Calu3 (cell line): ENCODE data around the gene RNF130. TPM values are rescaled to one million over a fixed set of nuclear protein-coding genes. Genes with fewer than 3 reads are reported as not detected.
A peak's percentile ranks its signal among the peaks of the same experiment; 100 is the strongest.

ENCODE experiments used
- BruUV-seq: library from RNA; stranded (reverse); fragments of 400-500 nt; replicated peaks from 2 replicates; lab custom pipeline; 2021; lab: Mats Ljungman, UMichigan
- CTCF ChIA-PET: fragments of 300-600 bp; sonication (Branson Sonifier 250); formaldehyde crosslinking; loops from one replicate; lab custom pipeline; 2022; ENCODE audit warnings: antibody characterized with exemption; lab: Charles Lee
- DNase-seq: peaks from one replicate; pipeline ENCODE4 v3.0.0; 2022
- H3K27ac Mint-ChIP-seq: one replicate; pipeline ENCODE4 v1.8.0; 2022; ENCODE audit warnings: mixed read lengths; ENCODE audit not compliant: unreplicated experiment
- H3K27me3 Mint-ChIP-seq: one replicate; pipeline ENCODE4 v1.8.0; 2022; ENCODE audit warnings: mixed read lengths; ENCODE audit not compliant: unreplicated experiment
- H3K36me3 Mint-ChIP-seq: one replicate; pipeline ENCODE4 v1.8.0; 2022; ENCODE audit warnings: mild to moderate bottlenecking, moderate library complexity, mixed read lengths; ENCODE audit not compliant: insufficient read depth, unreplicated experiment
- H3K4me1 Mint-ChIP-seq: one replicate; pipeline ENCODE4 v1.8.0; 2022; ENCODE audit warnings: mild to moderate bottlenecking, low read depth, mixed read lengths; ENCODE audit not compliant: unreplicated experiment
- H3K4me3 Mint-ChIP-seq: one replicate; pipeline ENCODE4 v1.8.0; 2022; ENCODE audit warnings: mild to moderate bottlenecking, low read depth, moderate library complexity, mixed read lengths; ENCODE audit not compliant: unreplicated experiment
- H3K9me3 Mint-ChIP-seq: one replicate; pipeline ENCODE4 v1.8.0; 2022; ENCODE audit warnings: low read depth, mixed read lengths; ENCODE audit not compliant: unreplicated experiment
- CTCF ChIP-seq: fragments of 200-600 bp; IDR thresholded peaks from one replicate; pipeline ENCODE4 v1.8.0; 2022; ENCODE audit warnings: antibody characterized with exemption; ENCODE audit not compliant: unreplicated experiment
- intact Hi-C: fragments of 100-400 bp; cut with micrococcal nuclease; formaldehyde crosslinking; loops from one replicate; pipeline ENCODE4 v1.10.0; 2022; ENCODE audit not compliant: unreplicated experiment
- total RNA-seq: library from RNA; stranded (reverse); gene quantifications from 2 replicates; pipeline ENCODE4 v1.2.3, GENCODE V29; 2022

Gene RNF130
- total RNA-seq, 1 experiment from 2014 or later = 34.0 TPM

DNA sequence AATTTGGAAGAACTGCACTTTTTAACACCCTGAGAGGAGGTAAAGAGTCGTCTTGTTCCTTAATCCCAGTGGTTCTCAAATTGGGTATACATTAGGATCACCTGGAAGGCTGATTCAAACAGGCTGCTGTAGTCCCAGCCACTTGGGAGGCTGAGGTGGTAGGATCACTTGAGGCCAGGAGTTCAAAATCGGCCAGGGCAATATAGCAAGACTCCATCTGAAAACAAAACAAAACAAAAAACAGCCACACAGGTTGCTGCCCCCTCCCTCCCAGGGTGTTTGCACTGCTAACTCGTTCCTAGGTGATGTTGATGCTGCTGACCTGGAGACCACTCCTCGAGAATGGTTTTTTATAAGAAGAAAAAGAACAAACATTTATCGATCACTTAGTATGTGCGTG is 162.3 kb downstream of the RNF130 start:
- intact Hi-C loops = no loop called here
- Mint-ChIP-seq H3K27ac (no peak overlapping the region), H3K4me3 (no peak overlapping the region), H3K36me3 (peaks cover 36% of the 10 kb centered on the region), H3K27me3 (peaks cover 12% of the 10 kb centered on the region), H3K4me1 (peaks cover 19% of the 10 kb centered on the region), H3K9me3 (no peaks in the 10 kb centered on the region)
- no peak for TF ChIP-seq CTCF
- CTCF ChIA-PET = no interaction called here
- BruUV-seq = no TSS peak
- no peak for DNase-seq

DNA sequence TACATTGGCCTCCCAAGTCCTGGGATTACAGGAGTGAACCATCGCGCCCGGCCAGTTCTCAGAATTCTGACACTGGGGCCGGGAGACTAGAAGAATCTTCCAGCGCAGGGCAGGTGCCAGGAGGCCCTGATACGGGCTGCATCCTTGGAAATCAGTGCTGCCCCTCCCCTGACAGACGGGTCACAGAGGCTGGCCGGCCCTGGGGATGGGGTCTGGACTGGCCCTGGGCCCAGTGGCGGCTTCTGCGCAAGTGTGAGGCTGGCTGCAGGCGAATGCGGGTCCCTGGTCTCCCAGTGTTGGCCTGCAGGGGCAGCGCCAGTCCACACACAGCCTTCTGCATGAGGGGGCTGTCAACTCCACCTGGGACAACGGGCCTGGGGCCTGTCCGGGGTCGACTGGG is 163.0 kb downstream of the RNF130 start:
- Mint-ChIP-seq H3K4me1 (peaks cover 12% of the 10 kb centered on the region), H3K4me3 (peak overlapping the region; percentile 74), H3K9me3 (no peaks in the 10 kb centered on the region), H3K27ac (no peak overlapping the region), H3K27me3 (peaks cover 12% of the 10 kb centered on the region), H3K36me3 (peaks cover 41% of the 10 kb centered on the region)
- intact Hi-C loops = no loop called here
- DNase-seq = no peak
- no peak for TF ChIP-seq CTCF
- CTCF ChIA-PET = interaction anchor here (0.5 kb wide), 1 partner anchor 851 kb away, joined by 5 read pairs; no protein-coding TSS in a partner anchor
- BruUV-seq = no TSS peak

GRCh38 chr5:179907556-179908324 is 163.8 kb downstream of the RNF130 start, which contains the start of gene TBC1D9B:
Gene TBC1D9B, minus strand, starts transcription at chr5:179907897. Its CDS starts 76 bp downstream, at chr5:179907821.
- intact Hi-C loops = no loop called here
- H3K4me3 Mint-ChIP-seq = peak within 1 kb of the TSS; percentile 97
- TF ChIP-seq CTCF = peak; percentile 32
- CTCF ChIA-PET = interaction anchor here (0.5 kb wide), 1 partner anchor 850 kb away, joined by 5 read pairs; no protein-coding TSS in a partner anchor
- peaks cover 11% of the 10 kb centered on the region for H3K4me1 Mint-ChIP-seq
- peak within 1 kb of the TSS; percentile 93 for H3K27ac Mint-ChIP-seq
- no TSS peak for BruUV-seq
- peaks cover 45% of the 10 kb centered on the region for H3K36me3 Mint-ChIP-seq
- H3K27me3 Mint-ChIP-seq = peaks cover 12% of the 10 kb centered on the region
- DNase-seq = peak; percentile 74
- no peaks in the 10 kb centered on the region for H3K9me3 Mint-ChIP-seq

DNA sequence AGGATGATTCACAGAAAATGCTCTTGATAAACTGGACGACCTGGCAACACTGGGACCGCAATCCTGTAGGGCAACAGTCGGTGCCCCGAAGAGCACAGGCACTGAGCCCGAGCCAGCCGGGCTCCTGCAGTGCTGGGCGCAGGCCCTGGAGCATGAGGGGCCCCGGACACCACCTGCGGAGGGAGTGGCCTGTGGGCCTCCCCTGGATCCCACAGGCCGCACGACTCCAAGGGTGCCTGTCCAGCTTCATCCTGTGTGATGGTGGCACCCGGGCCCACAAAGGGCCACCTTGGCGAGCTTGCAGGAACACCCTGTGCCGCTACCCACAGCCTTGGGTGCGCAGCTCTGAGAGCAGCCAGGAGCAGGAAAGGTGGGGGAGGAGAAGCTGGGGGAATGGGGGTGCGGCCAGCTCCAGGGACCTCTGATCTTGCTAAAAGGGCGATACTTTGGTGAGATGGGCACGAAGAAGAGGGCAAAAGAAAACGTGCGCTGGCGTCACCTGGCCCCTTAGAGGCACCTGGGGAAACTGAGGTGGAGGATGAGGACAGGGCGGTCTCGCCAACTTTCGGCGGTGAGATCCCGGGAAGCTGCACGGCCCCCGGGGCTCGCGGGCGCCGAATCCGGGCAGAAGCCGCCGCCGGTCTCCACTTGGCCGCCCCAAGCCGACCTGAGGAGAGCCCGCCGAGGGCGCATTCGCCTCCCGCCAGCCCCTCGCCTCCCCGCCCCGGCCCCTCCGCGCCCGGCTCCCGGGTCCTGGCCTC is 164.6 kb downstream of the RNF130 start:
- intact Hi-C loops = no loop called here
- Mint-ChIP-seq H3K27me3 (peaks cover 12% of the 10 kb centered on the region), H3K9me3 (no peaks in the 10 kb centered on the region), H3K36me3 (peaks cover 52% of the 10 kb centered on the region), H3K4me1 (peaks cover 11% of the 10 kb centered on the region), H3K4me3 (peak overlapping the region; percentile 97), H3K27ac (peak overlapping the region; percentile 93)
- CTCF ChIA-PET = interaction anchor here (0.6 kb wide), 1 partner anchor 139 kb away, joined by 3 read pairs; no protein-coding TSS in a partner anchor
- no peak for TF ChIP-seq CTCF
- peak; percentile 41 for DNase-seq
- no TSS peak for BruUV-seq
